HepG2 (cell line): Measurements from ENCODE around the gene PEX14. TPM values are rescaled to one million over a fixed set of nuclear protein-coding genes. Genes with fewer than 3 reads are reported as not detected.
A peak's percentile ranks its signal among the peaks of the same experiment; 100 is the strongest.

Experiments used
- CEBPG ChIP-seq: IDR thresholded peaks from 2 replicates; pipeline ENCODE4 v1.6.1; 2016
- FOXO4 ChIP-seq: sonication (generic); formaldehyde crosslinking; conservative IDR thresholded peaks from 2 replicates; pipeline ENCODE4 v1.8.1; 2023; ENCODE audit warnings: missing genetic modification reagents
- HBP1 ChIP-seq: IDR thresholded peaks from 2 replicates; pipeline ENCODE4 v1.6.1; 2016; ENCODE audit warnings: low read depth, control low read depth
- HNF4A ChIP-seq: sonication (generic); formaldehyde crosslinking; IDR thresholded peaks from 2 replicates; pipeline ENCODE4 v1.4.0; 2020; ENCODE audit warnings: missing genetic modification reagents
- MBD4 ChIP-seq: IDR thresholded peaks from 2 replicates; pipeline ENCODE4 v1.6.1; 2012; ENCODE audit warnings: low read length, inconsistent platforms, borderline replicate concordance
- MXI1 ChIP-seq: IDR thresholded peaks from 3 replicates; pipeline ENCODE4 v1.6.1; 2012; ENCODE audit warnings: low read depth, low read length, inconsistent platforms, borderline replicate concordance
- NCOA5 ChIP-seq: sonication (generic); formaldehyde crosslinking; IDR thresholded peaks from 2 replicates; pipeline ENCODE4 v1.4.0; 2020; ENCODE audit warnings: missing genetic modification reagents
- PRPF4 ChIP-seq: fragments of 200-400 bp; formaldehyde crosslinking; IDR thresholded peaks from 2 replicates; pipeline ENCODE4 v1.6.1; 2016; ENCODE audit warnings: low read length, low read depth; ENCODE audit not compliant: poor library complexity, severe bottlenecking
- RFX5 ChIP-seq: IDR thresholded peaks from 2 replicates; pipeline ENCODE4 v1.6.1; 2011; ENCODE audit warnings: low read depth, low read length, improper control_type of control experiment
- XBP1 ChIP-seq: sonication (generic); formaldehyde crosslinking; IDR thresholded peaks from 2 replicates; pipeline ENCODE4 v1.5.0; 2020; ENCODE audit warnings: missing genetic modification reagents
- XRCC5 ChIP-seq: fragments of 200-400 bp; formaldehyde crosslinking; optimal IDR thresholded peaks from 2 replicates; pipeline ENCODE3; 2017; ENCODE audit warnings: mild to moderate bottlenecking, low read length
- ZBED4 ChIP-seq: sonication (generic); formaldehyde crosslinking; IDR thresholded peaks from 2 replicates; pipeline ENCODE4 v1.4.0; 2020; ENCODE audit warnings: missing genetic modification reagents, borderline replicate concordance
- ZBTB1 ChIP-seq: sonication (generic); formaldehyde crosslinking; IDR thresholded peaks from 2 replicates; pipeline ENCODE4 v1.4.0; 2020; ENCODE audit warnings: missing genetic modification reagents, borderline replicate concordance
- ZC3H13 ChIP-seq: sonication (generic); formaldehyde crosslinking; IDR thresholded peaks from 2 replicates; pipeline ENCODE4 v1.8.1; 2023; ENCODE audit warnings: mild to moderate bottlenecking, missing genetic modification reagents, moderate library complexity
- ZEB1 ChIP-seq: IDR thresholded peaks from 2 replicates; pipeline ENCODE4 v1.6.1; 2012; ENCODE audit warnings: mild to moderate bottlenecking, low read depth, inconsistent platforms; ENCODE audit not compliant: insufficient replicate concordance
- ZFP1 ChIP-seq: IDR thresholded peaks from 2 replicates; pipeline ENCODE4 v1.6.1; 2016
- ZFY ChIP-seq: sonication (generic); formaldehyde crosslinking; IDR thresholded peaks from 2 replicates; pipeline ENCODE4 v1.4.0; 2020; ENCODE audit warnings: missing genetic modification reagents
- ZNF101 ChIP-seq: sonication (generic); formaldehyde crosslinking; IDR thresholded peaks from 2 replicates; pipeline ENCODE4 v1.4.0; 2020; ENCODE audit warnings: mild to moderate bottlenecking, low read depth, missing genetic modification reagents, borderline replicate concordance
- ZNF230 ChIP-seq: sonication (generic); formaldehyde crosslinking; IDR thresholded peaks from 2 replicates; pipeline ENCODE4 v1.4.0; 2020; ENCODE audit warnings: mild to moderate bottlenecking, missing genetic modification reagents
- ZNF276 ChIP-seq: sonication (generic); formaldehyde crosslinking; IDR thresholded peaks from 2 replicates; pipeline ENCODE4 v1.4.0; 2020; ENCODE audit warnings: mild to moderate bottlenecking, low read depth, missing genetic modification reagents
- ZNF563 ChIP-seq: sonication (generic); formaldehyde crosslinking; IDR thresholded peaks from 2 replicates; pipeline ENCODE4 v1.8.0; 2022; ENCODE audit warnings: mild to moderate bottlenecking, moderate library complexity, missing genetic modification reagents
- ZNF776 ChIP-seq: sonication (generic); formaldehyde crosslinking; IDR thresholded peaks from 2 replicates; pipeline ENCODE4 v1.4.0; 2020; ENCODE audit warnings: mild to moderate bottlenecking, missing genetic modification reagents
- polyA plus RNA-seq, 8 experiments: library from polyadenylated mRNA; depleted of rRNA in 3 of 8; stranded (reverse) in 7 of 8; unstranded in 1 of 8; fragments of >200 nt; fragmentation: Illumina TruSeq in 4 of 8; extraction: Trizol in 4 of 8; gene quantifications; 2 replicates each; pipeline versions ENCODE4 v1.2.1 to v1.2.3, GENCODE V29; 2011 to 2016; ENCODE audit warnings: low read depth in 4 of 8, missing spikeins in 1 of 8, mixed read lengths in 1 of 8; ENCODE audit not compliant: insufficient read depth in 1 of 8
- total RNA-seq, 5 experiments: library from RNA; depleted of rRNA; stranded (reverse); fragments of >200 nt; fragmentation: Illumina TruSeq; extraction: Trizol; gene quantifications; 2 replicates each; pipeline ENCODE4 v1.2.3, GENCODE V29; 2016; ENCODE audit warnings: low read depth in 1 of 5

The PEX14 gene
- total and polyA plus RNA-seq, 2 of the 13 experiments (the other 11 are each of a cell fraction or from before 2014, with no cell fraction given): 6.5 to 9.9 TPM

GRCh38 chr1:10474613-10475507, at the start of gene PEX14 (continued):
- peak; percentile 64 for TF ChIP-seq ZBED4 (CRISPR knock-in tag)
- TF ChIP-seq ZNF101 (CRISPR knock-in tag): no peak
- TF ChIP-seq MBD4: no peak
- TF ChIP-seq ZEB1: no peak
- no peak for TF ChIP-seq PRPF4
- peak; percentile 61; the same call in 1 of the 3 replicates for TF ChIP-seq MXI1
- TF ChIP-seq ZNF230 (CRISPR knock-in tag): no peak
- no peak for TF ChIP-seq CEBPG (CRISPR knock-in tag)
- TF ChIP-seq XBP1: 0 out of 2 replicates have a peak, but pooled peaks have one; percentile 22
- TF ChIP-seq ZNF776 (CRISPR knock-in tag): no peak
- TF ChIP-seq ZNF563: peak; percentile 68
- no peak for TF ChIP-seq ZBTB1
- peak; percentile 84 for TF ChIP-seq ZFY (CRISPR knock-in tag)
- no peak for TF ChIP-seq ZFP1 (CRISPR knock-in tag)
- TF ChIP-seq XRCC5: peak; percentile 100
- no peak for TF ChIP-seq NCOA5 (CRISPR knock-in tag)
- no peak for TF ChIP-seq ZNF276
- 0 out of 2 replicates have a peak, but pooled peaks have one; percentile 40 for TF ChIP-seq ZC3H13 (CRISPR knock-in tag)
- TF ChIP-seq FOXO4 (CRISPR knock-in tag): no peak
- peak; percentile 56 for TF ChIP-seq HNF4A (CRISPR knock-in tag)
- peak; percentile 78; the same call in 1 of the 2 replicates for TF ChIP-seq HBP1 (CRISPR knock-in tag)
- no peak for TF ChIP-seq RFX5
